ENCODE data around the gene DISC1.

DNA sequence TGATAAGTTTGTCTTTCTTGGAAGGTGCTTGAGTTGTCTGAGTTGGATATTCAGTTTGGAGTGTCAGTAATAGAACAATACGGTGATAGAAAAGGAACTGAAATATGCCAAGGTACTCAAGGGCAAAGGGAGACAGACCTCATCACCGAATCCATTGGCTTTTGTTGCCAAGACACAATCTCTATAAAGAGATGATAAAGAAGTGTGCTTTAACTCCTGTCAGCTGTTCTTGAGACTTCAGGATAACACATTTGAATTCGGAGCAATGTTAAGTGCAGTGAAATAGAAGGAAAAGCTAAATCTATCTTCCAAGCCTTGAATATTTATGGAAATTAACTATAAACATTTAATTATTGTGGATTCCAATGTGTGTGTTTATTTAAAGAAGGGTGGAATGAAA lies 194.7 kb downstream of the DISC1 start:
- TF ChIP-seq CTCF (IDR thresholded peaks at IDR 0.05; ENCODE audit: insufficient read depth, low read length, poor library complexity, severe bottlenecking) = no peak
- no peak for TF ChIP-seq EZH2phosphoT487 (conservative IDR thresholded peaks at IDR 0.05; ENCODE audit: low read length)
